Renal cortex interstitium (tissue), 11 donors: ENCODE results near the gene CDC23. TPM values are rescaled to one million over a fixed set of nuclear protein-coding genes. Genes with fewer than 3 reads are reported as not detected.
"Not testable (repeated sequence)": the region's sequence is repeated elsewhere in the genome, so short reads cannot be mapped to it uniquely, and the experiment has no call there.

Experiments used
- DNase-seq, 11 donors: peaks; one replicate each; pipeline ENCODE4 v3.0.0-alpha.2; 2013; ENCODE audit warnings: low read depth in 9 of 11, low spot score in 4 of 11; ENCODE audit errors: extremely low read depth in 1 of 11
- polyA plus RNA-seq, 3 donors: library from polyadenylated mRNA; unstranded; fragments of 120-200 nt; gene quantifications; one replicate each; pipeline ENCODE4 v1.2.1, GENCODE V29; 2013; ENCODE audit not compliant: insufficient read length in 3 of 3

CDC23 gene
- polyA plus RNA-seq, 3 donors, result 54.6 to 66.7 (median 62.9) TPM

DNA sequence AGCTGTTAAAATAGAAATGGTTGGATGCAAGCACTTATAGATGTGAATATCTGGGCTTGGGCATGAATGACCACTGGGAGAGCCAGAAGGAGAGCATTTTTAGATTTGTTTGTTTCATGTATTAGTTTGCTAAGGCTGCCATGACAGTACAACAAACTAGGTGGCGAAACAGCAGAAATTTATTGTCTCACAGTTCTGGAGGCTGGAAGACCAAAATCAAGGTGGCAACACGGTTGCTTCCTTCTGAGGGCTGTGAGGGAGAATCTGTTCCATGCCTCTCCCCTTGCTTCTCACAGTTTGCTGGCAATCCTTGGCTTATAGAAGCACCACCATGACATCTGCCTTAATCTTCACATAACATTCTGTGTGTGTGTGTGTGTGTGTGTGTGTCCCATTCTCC, 20.2 kb upstream of the CDC23 start:
- DNase-seq, result no peak

DNA sequence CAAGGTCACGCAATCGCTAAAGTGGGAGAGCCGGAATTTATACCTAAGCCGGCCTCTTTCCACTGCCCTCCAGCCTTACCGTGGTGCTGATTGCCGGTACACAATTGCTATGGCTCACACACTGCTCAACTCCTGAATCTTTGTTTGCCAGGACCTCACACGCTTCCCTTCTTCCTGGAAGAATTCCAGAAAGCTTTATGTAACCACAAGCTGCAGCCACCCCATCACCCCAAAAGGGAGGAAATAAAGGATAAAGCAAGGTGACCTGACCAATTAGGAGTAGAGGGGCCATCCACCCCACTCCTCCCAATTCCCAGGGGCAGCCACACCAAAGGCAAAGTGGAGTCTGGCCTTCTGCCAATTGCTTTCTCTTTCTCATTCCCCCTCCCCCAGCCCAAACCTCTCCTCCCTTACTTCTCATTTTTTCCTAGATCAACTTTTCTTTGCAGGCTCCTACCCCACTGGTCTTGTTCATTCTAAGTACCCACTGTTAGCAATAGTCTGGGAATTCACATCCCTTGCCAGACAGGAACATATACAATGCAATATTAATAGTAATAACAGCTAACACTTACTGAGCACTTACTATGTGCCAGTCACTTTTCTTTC, 18.0 kb upstream of the CDC23 start:
- no peak for DNase-seq

DNA sequence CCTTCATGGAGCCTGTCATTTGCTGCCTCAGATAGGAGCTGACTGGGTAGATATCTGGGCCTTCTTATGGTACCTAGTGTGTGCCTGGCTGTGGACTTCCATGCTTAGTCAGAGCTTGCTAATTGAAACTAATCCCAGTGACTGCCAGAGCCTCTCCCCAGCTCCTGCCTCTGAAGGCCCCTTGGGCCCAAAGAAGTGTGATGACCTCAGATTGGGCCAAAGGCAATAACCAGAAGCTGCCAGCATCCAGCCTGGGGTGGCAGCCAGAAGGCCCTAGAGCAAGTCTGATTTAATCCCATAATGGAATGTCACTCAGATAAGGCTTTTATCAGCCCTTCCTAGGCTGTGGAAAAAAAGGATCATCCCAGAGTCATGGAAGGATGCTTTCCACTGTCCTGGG, 17.1 kb upstream of the CDC23 start:
- no peak for DNase-seq

GRCh38 chr5:138229387-138229786, 16.3 kb upstream of the CDC23 start:
- DNase-seq, result no peak

DNA sequence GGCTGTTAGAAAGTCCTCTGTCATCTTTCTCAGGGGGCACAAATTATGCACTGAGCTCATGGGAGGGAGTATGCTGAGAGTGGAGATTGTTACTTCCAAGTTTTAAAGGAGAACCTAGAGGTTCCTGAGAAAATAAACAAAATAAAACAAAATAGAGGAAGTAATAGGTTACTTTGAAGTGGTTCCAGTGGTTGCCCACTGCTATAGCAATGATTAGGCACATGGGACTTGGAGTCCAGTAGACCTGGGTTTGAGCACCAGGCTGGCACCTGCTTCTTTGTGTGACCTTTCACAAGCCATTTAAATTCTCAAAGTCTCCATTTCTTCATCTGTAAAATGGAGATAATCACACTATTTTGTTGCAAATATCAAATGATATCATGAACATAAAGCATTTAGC, 13.8 kb upstream of the CDC23 start:
- no peak for DNase-seq

DNA sequence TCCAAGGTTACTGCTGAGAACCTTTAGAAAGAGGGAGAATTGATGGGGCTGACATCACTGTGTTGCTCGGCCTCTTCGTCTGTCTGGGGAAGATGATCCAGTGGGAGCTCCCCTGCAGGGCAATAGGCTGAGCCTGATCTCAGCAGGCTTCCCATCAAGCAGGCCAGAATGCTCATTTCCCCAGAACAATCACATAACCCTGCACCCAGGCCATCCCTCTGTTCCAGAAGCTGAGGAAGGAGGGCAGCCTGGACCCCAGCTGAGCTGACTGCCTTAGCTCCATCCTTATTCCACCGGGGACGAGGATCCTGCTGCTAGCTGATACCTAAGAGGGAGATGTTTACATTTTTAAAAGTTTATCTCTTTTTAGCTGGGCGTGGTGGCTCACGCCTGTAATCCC, 11.6 kb upstream of the CDC23 start:
- DNase-seq, result no peak

GRCh38 chr5:138223532-138223931, 10.4 kb upstream of the CDC23 start:
- DNase-seq, result no peak

GRCh38 chr5:138216799-138217198, 3.7 kb upstream of the CDC23 start:
- DNase-seq, result no peak

GRCh38 chr5:138212828-138213160, 329 bp downstream of the CDC23 start:
- DNase-seq, result no peak

GRCh38 chr5:138210985-138211384, 2.1 kb downstream of the CDC23 start:
- no peak for DNase-seq

DNA sequence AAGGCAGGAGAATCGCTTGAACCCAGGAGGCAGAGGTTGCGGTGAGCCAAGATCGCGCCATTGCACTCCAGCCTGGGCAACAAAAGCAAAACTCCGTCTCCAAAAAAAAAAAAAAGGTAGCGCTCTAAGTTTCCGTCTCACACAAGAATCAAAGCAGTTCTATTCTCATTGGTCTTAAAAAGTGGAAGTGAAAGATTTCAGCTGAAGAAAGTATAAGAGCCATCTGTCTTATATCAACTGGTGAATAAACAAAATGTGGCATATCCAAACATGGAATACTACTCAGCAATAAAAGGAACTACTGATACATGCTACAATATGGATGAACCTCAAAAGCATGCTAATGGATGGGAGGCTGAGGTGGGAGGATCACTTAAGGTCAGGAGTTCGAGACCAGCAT, 19.3 kb downstream of the CDC23 start:
- not testable (repeated sequence) for DNase-seq

- DNase-seq, result no peak
Measured at GRCh38 chr5:138192826-138193225, 20.3 kb downstream of the CDC23 start.

DNA sequence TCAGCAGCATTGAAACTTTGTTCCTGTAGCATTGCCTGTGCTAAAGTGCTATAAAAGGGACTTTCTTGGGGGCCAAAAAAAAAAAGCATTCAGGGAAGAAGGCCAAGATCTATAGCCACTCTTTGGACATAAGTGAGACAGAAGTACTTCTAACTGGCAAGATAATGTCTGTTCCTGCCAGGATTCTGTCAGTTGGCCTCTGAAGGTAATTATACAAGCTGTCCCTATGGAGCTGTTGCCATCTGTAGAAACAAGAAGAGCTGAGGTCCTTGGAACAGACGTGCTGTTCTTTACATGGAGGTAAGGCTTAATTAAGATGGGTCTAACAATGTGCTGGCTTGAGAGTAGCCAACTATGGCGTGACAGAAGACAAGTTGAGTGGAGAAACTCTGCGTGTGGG, 24.5 kb downstream of the CDC23 start:
- no peak for DNase-seq

GRCh38 chr5:138186002-138186447, 27.1 kb downstream of the CDC23 start:
- no peak for DNase-seq

DNA sequence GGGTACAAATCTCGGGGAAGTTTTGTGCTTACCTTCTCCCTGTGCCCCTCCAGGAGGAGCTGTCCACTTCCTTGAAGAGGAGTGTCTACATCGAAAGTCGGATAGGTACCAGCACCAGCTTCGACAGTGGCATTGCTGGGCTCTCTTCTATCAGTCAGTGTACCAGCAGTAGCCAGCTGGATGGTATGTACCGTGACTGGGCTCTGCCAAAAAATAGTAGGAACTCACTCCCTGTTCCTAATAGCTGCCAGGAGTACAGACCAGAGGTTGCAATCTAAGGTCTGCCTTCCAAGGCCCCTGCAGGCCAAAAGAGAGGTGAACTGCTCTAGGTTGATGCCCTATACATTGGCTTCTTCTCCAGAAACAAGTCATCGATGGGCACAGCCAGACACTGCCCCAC, 30.3 kb downstream of the CDC23 start:
- DNase-seq, result no peak

GRCh38 chr5:138180841-138181240, 32.3 kb downstream of the CDC23 start:
- no peak for DNase-seq

GRCh38 chr5:138180183-138180782, 32.8 kb downstream of the CDC23 start:
- peak in 9 of 11 donors; percentile 21 to 65 (median 43) for DNase-seq

DNA sequence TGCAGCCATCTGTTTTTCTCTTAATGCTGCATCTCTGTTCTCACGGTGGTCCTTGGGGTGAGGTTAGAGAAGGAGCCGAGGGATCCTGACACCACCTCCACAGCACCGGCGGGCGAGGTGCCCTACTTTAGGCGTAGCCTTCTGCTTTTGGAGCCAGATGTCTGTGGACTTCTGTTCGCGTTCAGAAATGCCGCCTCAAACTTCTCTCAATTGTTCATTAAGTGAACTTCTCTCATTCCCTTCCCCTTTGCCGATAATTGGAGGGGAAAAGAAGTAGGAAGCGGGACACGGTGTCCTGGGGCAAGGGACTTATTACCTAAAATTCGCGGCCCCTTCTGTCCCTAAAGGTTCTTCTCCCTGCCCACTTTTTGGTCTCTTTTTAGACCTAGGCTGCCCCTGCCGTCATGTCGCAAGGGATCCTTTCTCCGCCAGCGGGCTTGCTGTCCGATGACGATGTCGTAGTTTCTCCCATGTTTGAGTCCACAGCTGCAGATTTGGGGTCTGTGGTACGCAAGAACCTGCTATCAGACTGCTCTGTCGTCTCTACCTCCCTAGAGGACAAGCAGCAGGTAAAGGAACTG, 33.8 kb downstream of the CDC23 start:
- DNase-seq, result peak in 4 of 11 donors; percentile 1 to 7 (median 2)

GRCh38 chr5:138178516-138179276, 34.4 kb downstream of the CDC23 start, which contains the start of the genes BRD8 and KIF20A:
Gene BRD8, minus strand, starts transcription at chr5:138178630. Its CDS starts 16 bp downstream, at chr5:138178614.
Gene KIF20A, plus strand, starts transcription at chr5:138179112. Its CDS starts 569 bp downstream, at chr5:138179681.
- peak; percentile 85 to 98 (median 93) for DNase-seq

DNA sequence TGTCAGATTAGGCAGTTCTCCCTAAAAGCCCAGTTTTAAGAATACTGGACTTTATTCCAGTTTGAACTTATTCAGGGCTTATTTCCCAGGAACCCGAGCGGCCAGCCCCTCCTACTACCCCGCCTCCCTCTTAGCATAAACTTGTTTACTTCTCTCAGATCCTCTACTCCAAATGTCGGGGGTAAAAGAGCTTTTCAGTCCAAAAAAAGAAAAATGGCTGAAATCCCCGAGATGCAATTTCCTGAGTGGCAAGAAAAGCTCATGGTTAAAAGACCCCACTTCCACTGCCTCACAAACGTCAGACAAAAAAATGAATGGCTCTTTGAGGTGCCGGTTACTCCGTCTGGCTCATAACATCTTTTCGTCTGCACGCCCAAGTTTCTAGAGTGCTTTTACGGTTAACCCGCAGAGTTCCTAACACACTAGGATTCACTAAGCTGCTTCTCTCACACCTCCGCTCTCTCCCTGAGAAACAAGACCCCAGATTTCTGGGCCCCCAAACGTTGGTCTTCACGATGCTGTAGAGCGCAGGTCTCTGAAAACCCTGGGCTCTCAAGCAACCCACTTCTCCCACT, 35.1 kb downstream of the CDC23 start:
- DNase-seq, result peak in 7 of 11 donors; percentile 12 to 28 (median 20)
